AG09319 (cell line): ENCODE results near the gene NCOA7.
"Not testable (repeated sequence)": the region's sequence is repeated elsewhere in the genome, so short reads cannot be mapped to it uniquely, and the experiment has no call there.

Source experiments
- DNase-seq: peaks from one replicate; pipeline ENCODE4 v3.0.0-alpha.2; 2010; ENCODE audit warnings: low read depth; ENCODE audit errors: extremely low read depth
- TF ChIP-seq, protein P1 (sequence below): IDR thresholded peaks from 2 replicates; pipeline ENCODE4 v1.5.1; 2011; ENCODE audit warnings: low read depth, mild to moderate bottlenecking, inconsistent platforms, low read length, moderate library complexity

The NCOA7 gene

DNA sequence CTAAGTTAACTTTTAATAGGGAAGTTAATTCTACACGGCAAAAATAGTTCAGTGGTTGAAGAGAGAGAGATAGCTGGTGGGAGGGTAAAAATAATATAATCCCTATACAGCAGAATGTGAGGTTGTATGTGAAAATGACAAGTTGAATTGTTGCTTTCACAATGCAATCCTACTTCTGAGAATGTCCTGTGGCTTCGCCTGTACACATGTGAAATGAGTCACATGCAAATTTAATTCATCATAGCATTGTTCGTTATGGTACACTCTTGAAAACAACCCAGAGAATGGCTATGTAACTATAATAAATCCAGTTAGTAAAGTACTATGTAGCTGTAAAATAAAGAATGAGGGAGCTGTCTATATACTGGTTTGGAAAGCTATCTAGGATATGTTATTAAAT, 119.8 kb downstream of the NCOA7 start:
- TF ChIP-seq, protein P1, sequence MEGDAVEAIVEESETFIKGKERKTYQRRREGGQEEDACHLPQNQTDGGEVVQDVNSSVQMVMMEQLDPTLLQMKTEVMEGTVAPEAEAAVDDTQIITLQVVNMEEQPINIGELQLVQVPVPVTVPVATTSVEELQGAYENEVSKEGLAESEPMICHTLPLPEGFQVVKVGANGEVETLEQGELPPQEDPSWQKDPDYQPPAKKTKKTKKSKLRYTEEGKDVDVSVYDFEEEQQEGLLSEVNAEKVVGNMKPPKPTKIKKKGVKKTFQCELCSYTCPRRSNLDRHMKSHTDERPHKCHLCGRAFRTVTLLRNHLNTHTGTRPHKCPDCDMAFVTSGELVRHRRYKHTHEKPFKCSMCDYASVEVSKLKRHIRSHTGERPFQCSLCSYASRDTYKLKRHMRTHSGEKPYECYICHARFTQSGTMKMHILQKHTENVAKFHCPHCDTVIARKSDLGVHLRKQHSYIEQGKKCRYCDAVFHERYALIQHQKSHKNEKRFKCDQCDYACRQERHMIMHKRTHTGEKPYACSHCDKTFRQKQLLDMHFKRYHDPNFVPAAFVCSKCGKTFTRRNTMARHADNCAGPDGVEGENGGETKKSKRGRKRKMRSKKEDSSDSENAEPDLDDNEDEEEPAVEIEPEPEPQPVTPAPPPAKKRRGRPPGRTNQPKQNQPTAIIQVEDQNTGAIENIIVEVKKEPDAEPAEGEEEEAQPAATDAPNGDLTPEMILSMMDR, result no peak
- no peak for DNase-seq

DNA sequence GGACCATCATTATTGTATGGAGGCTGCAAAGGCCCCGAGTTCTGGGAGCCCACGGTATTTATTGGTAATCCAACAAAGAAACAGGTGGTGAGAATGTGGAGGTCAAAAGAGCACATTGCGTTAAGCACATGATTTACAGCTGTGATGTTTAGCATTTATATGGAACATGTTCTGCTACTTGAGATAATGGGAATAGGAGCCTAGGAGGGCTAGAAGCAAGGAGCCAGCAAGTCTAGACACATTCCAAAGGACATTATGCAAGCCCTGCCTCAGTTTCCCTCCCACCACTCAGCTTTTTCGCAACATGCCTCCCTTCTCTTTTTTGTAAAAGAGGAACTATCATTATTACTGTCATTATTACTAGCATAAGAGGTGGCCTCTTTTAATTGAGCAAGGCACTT, 120.3 kb downstream of the NCOA7 start:
- not testable (repeated sequence) for DNase-seq

DNA sequence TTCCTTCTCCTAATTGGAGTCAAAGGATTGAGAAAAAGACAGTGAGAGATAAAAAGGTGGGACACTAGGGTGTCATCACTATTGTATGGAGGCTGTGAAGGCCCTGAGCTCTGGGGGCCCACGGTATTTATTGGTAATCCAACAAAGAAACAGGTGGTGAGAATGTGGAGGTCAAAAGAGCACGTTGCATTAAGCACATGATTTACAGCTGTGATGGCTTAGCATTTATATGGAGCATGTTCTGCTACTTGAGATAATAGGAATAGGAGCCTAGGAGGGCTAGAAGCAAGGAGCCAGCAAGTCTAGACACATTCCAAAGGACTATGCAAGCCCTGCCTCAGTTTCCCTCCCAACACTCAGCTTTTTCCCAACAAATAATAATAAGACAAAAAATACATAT, 121.7 kb downstream of the NCOA7 start:
- not testable (repeated sequence) for DNase-seq

DNA sequence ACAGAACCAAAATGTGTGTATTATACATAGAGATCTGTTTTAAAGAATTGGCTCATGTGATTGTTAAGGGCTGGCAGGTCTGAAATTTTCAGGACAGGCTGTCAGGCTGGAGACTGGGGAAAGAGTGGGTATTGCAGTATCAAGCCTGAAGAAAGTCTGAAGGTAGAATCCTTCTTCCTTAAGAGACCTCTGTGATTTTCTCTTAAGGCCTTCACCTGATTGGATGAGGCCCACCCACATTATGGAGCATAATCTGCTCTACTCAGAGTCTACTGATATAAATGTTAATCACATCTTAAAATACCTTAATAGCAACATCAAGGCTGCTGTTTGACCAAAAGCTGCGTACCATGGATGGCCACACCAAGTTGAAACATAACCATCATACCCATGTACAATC, 122.4 kb downstream of the NCOA7 start:
- TF ChIP-seq, protein P1, result no peak
- no peak for DNase-seq

DNA sequence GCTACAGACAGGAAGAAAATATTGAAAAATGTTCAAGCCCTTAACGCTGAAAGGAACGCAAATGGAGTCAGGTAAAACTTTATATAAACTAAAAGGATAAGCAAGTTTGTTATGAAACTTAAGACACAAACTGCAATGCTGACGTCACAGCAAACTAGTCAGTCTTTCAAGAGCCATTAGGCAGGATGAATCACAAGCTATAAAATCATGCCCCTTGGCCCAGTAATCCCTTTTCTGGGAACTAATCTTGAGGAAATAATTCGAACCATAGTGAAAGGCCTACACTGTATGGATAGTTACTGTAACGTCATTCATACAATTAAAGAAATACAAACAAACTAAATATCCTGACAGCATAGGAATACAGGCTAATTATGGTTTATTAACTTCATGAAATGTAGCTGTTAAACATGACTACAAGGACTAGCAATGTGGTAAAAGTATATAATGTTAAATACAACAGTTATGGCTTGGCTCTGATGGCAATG, 123.1 kb downstream of the NCOA7 start:
- peak; percentile 86 for DNase-seq

DNA sequence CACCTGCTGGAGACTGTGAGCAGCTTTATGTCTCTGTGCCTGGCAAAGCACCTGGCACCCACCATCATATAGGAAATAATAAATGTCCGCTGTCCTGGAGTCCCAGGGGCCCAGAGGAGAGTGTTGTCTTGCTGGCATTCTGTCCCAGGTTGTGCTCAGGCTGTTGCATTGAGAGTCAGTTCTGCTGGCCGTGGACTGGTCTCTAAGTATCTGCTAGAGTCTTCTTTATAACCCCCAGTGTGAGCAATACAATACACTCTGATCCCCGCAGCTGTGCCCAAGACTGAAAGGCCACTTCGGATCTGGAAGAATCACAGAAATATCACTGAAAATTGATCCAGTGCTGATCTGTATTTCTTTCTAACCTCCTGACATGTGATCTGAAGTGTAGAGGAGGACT, 127.5 kb downstream of the NCOA7 start:
- TF ChIP-seq, protein P1, result no peak
- DNase-seq, result no peak

More for the DNA sequence above, 123.1 kb downstream of the NCOA7 start:
- TF ChIP-seq, protein P1, result no peak

DNA sequence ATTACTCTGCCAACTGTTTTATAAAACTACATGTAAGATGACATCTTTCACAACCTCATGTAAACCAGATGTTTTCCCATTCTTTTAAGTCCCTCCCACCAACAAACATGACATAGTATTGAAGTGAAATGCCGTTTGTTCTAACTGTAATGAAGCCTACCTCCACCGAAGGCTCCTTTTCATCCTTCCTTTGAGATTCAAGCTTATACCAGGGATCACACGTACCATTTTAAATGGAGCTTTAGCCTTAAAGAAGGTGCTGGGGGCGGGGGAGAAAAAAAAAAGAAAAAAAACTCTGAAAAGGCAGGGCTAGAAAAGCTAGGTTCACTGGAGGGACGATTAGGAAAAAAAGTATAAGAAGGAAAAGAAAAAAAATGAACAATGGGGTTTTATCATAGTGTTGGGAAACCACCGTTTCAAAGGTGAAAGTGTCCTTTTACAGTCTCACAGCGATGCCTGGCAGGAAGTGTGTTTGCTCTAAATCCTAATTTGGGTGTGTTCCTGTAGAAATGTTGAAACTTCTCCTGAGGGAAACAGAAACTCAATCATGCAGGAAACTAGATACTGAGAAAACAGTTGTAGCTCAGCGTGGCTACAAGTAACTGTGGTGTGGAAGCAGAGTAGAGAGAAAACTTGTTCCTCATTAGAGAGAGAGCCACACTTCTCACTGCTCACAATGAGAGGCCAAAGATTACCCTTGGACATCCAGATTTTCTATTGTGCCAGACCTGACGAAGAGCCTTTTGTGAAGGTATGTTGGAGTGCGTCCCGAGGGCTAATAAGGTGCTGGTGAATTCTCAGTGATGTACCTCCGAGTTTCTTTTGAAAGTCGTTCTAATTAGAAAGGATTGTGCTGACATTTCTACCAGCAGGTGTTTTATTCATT, 128.2 kb downstream of the NCOA7 start:
- DNase-seq, result peak; percentile 84
- TF ChIP-seq, protein P1, result no peak

DNA sequence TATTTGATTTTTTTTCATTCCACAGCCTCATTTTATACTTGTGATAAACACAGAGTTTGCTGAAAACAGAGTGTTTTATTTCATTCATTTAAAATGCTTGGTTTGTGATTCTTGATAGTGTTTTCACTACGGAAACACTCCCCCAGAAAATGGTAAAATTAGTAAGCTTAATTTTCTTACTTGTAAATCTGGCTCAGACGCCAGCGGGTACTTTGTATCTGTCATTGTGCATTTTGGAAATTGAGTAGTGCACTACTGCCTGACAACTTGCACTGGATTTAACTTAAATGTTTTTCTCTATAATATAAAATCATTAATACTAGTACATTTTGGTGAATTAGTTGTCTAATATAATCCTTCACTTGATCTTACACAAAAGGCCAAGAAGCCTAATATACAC, 128.9 kb downstream of the NCOA7 start:
- DNase-seq, result no peak
- TF ChIP-seq, protein P1, result no peak
